ENCODE results near the gene UGT1A9. TPM values are rescaled to one million over a fixed set of nuclear protein-coding genes. Genes with fewer than 3 reads are reported as not detected.

UGT1A9 gene
- total RNA-seq, 4 donors from 2014 or later: not detected

DNA sequence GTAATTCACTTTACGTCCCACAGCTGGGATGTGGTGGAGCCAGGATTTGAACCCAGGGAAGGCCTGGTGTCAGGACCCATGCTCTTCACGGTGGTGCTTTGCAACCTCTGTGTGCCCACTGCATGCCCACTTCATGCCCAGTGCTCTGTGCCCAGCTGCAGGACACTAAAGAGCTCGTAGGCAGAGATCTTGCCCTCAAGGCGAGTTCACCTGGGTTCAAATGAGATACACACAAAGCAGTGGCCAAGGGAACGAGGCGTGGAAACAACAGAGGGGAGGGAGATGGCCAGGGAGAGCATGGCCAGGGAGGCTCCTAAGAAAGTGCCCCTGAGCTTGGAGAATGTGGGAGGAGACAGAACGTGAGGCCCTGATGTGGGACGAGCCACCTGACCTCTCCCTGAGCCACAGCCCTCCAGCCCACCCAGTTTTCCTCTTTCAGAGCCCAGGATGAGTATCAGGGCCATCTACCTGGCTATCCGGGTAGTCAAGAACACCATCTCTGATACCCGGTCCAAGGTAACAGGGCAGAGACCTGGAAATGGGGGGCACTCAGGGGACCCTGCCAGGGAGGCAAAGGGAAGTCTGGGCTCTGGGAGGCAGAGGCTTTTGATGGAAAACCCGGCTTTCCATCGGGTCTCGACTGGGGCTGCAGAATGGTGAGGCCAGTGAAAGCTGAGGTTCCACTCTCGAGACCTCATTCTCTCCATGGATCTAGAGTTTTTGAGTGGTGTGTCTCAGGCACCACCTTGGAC lies 126.8 kb downstream of the UGT1A9 start:
- Histone ChIP-seq H3K27ac (replicated peaks in 1 of 4) (no peak overlapping the region), H3K4me3 (no peak overlapping the region), H3K4me1 (no peaks in the 10 kb centered on the region), H3K27me3 (no peaks in the 10 kb centered on the region), H3K36me3 (no peaks in the 10 kb centered on the region), H3K9me3 (no peaks in the 10 kb centered on the region)
- no peak for TF ChIP-seq EP300 (IDR thresholded peaks at IDR 0.05)
- TF ChIP-seq POLR2AphosphoS5 (IDR thresholded peaks at IDR 0.05): no peak
- TF ChIP-seq POLR2A (IDR thresholded peaks at IDR 0.05; ENCODE audit: low read depth): no peak
- TF ChIP-seq, protein P1, sequence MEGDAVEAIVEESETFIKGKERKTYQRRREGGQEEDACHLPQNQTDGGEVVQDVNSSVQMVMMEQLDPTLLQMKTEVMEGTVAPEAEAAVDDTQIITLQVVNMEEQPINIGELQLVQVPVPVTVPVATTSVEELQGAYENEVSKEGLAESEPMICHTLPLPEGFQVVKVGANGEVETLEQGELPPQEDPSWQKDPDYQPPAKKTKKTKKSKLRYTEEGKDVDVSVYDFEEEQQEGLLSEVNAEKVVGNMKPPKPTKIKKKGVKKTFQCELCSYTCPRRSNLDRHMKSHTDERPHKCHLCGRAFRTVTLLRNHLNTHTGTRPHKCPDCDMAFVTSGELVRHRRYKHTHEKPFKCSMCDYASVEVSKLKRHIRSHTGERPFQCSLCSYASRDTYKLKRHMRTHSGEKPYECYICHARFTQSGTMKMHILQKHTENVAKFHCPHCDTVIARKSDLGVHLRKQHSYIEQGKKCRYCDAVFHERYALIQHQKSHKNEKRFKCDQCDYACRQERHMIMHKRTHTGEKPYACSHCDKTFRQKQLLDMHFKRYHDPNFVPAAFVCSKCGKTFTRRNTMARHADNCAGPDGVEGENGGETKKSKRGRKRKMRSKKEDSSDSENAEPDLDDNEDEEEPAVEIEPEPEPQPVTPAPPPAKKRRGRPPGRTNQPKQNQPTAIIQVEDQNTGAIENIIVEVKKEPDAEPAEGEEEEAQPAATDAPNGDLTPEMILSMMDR (IDR thresholded peaks at IDR 0.05): no peak
- 80% methylated on average over 12 of the region's 14 CpGs for WGBS
- intact Hi-C loops (cut with DNase I): no loop called here
- DNase-seq (ENCODE audit: extremely low spot score): no peak

DNA sequence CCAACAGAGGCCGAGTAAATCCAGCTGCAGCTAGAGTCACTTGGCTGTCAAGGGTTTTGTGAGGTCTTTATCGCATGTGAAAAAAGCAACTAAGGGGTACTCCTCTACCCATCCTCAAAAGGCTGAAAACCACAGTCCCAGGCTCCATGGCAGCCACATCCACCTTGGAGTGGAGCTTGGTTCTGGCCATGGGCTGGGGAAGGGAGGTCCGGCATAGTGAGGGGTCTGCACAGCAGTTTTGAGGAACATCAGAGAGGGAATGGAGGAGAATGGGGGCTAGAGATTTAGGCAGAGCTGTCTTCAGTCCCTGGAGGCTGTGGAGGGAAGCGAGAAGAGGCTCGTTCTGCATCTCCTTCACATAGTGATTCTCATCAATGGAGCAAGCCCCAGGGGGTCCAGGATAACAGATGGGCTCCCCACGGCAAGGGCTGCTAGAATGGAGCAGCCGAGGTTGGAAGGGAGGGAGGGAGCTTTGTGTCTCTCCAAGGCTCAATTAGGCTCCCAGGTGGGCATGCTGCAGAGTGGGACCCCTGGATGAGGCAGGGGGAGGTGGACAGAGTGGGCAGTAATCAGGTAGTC lies 127.5 kb downstream of the UGT1A9 start:
- Histone ChIP-seq H3K36me3 (no peaks in the 10 kb centered on the region), H3K4me3 (no peak overlapping the region), H3K27ac (replicated peaks in 1 of 4) (no peak overlapping the region), H3K4me1 (no peaks in the 10 kb centered on the region), H3K9me3 (no peaks in the 10 kb centered on the region), H3K27me3 (no peaks in the 10 kb centered on the region)
- DNase-seq (ENCODE audit: extremely low spot score): no peak
- intact Hi-C loops (cut with DNase I): no loop called here
- TF ChIP-seq, protein P1 (IDR thresholded peaks at IDR 0.05): no peak
- WGBS: 56% methylated on average over 7 of the region's 7 CpGs

DNA sequence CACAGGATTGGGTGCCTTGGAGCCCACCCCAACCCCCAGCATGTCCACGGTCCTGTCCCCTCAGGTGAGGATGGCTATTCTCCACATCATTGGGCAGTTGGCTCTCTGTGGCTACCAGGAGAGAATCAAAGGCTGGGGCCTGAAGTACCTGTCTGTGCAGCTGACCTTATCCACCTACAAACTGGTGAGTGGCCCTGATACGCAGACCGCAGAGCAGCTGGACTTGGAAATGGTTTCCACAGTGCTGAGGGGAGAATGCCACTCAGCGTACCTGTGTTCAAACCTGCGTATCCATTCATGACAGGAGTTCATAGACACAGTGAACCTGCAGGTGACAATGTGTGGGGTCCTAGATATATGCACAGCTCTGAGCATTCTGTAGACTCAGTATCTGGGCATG lies 128.0 kb downstream of the UGT1A9 start:
- TF ChIP-seq POLR2AphosphoS5 (IDR thresholded peaks at IDR 0.05) (no peak), EP300 (IDR thresholded peaks at IDR 0.05) (no peak), POLR2A (IDR thresholded peaks at IDR 0.05; ENCODE audit: low read depth) (no peak)
- TF ChIP-seq, protein P1 (IDR thresholded peaks at IDR 0.05): no peak
- WGBS: 48% methylated on average over 5 of the region's 5 CpGs

DNA sequence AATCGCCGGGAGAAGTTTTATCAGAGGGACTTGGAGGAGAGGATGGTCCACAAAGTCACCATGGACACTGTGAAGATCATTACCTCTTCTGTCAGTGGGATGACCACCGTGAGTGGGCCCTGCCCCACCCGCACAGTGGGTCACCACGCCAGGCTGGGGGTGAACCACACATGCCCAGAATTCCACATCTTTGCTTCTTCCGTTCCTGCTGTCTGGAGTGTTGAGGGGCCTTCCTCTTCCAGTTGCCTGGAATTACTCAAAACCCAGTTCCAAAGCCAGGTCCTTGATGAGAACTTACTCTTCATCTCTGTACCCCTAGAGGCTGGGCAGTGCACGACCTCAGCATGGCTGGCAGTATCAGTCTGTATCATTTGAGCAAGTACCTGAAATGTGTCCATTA lies 128.5 kb downstream of the UGT1A9 start:
- H3K36me3 ChIP-seq: no peaks in the 10 kb centered on the region
- no peak for DNase-seq (ENCODE audit: extremely low spot score)
- 93% methylated on average over 7 of the region's 7 CpGs for WGBS
- no peak overlapping the region for H3K27ac ChIP-seq (replicated peaks in 1 of 4)
- no peak for TF ChIP-seq EP300 (IDR thresholded peaks at IDR 0.05)
- no peak for TF ChIP-seq POLR2AphosphoS5 (IDR thresholded peaks at IDR 0.05)
- TF ChIP-seq, protein P1 (IDR thresholded peaks at IDR 0.05): no peak
- TF ChIP-seq POLR2A (IDR thresholded peaks at IDR 0.05; ENCODE audit: low read depth): no peak
- intact Hi-C loops (cut with DNase I): no loop called here
- no peaks in the 10 kb centered on the region for H3K4me1 ChIP-seq
- no peaks in the 10 kb centered on the region for H3K27me3 ChIP-seq
- no peak overlapping the region for H3K4me3 ChIP-seq
- H3K9me3 ChIP-seq: no peaks in the 10 kb centered on the region

More for the DNA sequence above, 128.0 kb downstream of the UGT1A9 start:
- H3K27ac ChIP-seq (replicated peaks in 1 of 4): no peak overlapping the region
- H3K9me3 ChIP-seq: no peaks in the 10 kb centered on the region
- H3K4me1 ChIP-seq: no peaks in the 10 kb centered on the region
- intact Hi-C loops (cut with DNase I): no loop called here
- H3K27me3 ChIP-seq: no peaks in the 10 kb centered on the region
- no peaks in the 10 kb centered on the region for H3K36me3 ChIP-seq
- DNase-seq (ENCODE audit: extremely low spot score): no peak
- no peak overlapping the region for H3K4me3 ChIP-seq

All from esophagus muscularis mucosa (tissue), 4 donors.